HL-60 (cell line): ENCODE data around the gene CARMIL1.

Experiments used
- GABPA ChIP-seq: IDR thresholded peaks from 2 replicates; pipeline ENCODE4 v1.6.1; 2012; ENCODE audit warnings: low read depth
- POLR2AphosphoS5 ChIP-seq: IDR thresholded peaks from 2 replicates; pipeline ENCODE4 v1.6.1; 2012; ENCODE audit warnings: low read depth
- REST ChIP-seq: IDR thresholded peaks from 2 replicates; pipeline ENCODE4 v1.6.1; 2012; ENCODE audit warnings: low read depth; ENCODE audit not compliant: insufficient replicate concordance
- SPI1 ChIP-seq: IDR thresholded peaks from 2 replicates; pipeline ENCODE4 v1.6.1; 2012; ENCODE audit warnings: low read depth, mild to moderate bottlenecking, borderline replicate concordance
- TF ChIP-seq, protein P1 (sequence below): IDR thresholded peaks from one replicate; pipeline ENCODE4 v1.5.1; 2011; ENCODE audit warnings: low read length, control low read depth, inconsistent platforms; ENCODE audit not compliant: insufficient read depth

GRCh38 chr6:25333471-25333870 lies 54.3 kb downstream of the CARMIL1 start:
- TF ChIP-seq, protein P1, sequence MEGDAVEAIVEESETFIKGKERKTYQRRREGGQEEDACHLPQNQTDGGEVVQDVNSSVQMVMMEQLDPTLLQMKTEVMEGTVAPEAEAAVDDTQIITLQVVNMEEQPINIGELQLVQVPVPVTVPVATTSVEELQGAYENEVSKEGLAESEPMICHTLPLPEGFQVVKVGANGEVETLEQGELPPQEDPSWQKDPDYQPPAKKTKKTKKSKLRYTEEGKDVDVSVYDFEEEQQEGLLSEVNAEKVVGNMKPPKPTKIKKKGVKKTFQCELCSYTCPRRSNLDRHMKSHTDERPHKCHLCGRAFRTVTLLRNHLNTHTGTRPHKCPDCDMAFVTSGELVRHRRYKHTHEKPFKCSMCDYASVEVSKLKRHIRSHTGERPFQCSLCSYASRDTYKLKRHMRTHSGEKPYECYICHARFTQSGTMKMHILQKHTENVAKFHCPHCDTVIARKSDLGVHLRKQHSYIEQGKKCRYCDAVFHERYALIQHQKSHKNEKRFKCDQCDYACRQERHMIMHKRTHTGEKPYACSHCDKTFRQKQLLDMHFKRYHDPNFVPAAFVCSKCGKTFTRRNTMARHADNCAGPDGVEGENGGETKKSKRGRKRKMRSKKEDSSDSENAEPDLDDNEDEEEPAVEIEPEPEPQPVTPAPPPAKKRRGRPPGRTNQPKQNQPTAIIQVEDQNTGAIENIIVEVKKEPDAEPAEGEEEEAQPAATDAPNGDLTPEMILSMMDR: no peak
- TF ChIP-seq REST (no peak), POLR2AphosphoS5 (no peak), GABPA (no peak), SPI1 (no peak)
